ENCODE results near the gene GVQW3.

Gene GVQW3

DNA sequence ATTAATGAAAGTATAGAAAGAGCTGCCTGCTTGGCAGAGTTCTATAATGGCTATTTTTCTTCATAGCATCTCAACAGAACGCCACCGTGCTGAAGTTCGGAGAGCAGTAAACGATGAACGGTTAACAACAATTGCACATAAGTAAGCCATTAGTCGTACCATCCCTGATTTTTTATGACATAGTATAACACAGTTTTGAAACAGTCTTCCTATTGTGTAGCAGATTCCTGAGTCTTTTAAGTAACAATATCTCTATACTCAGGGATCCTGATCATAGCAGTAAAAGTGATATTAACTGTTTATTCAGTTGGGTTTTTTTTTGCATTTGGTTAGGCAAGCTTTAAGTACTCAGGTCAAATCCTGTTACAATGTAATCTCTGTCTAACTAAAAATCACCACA, 72.1 kb downstream of the GVQW3 start:
- H3K4me3 ChIP-seq (ENCODE audit: low read depth, low read length): no peak overlapping the region
- H3K27me3 ChIP-seq: no peaks in the 10 kb centered on the region
- H3K36me3 ChIP-seq: peaks cover 12% of the 10 kb centered on the region
- DNase-seq: no peak
- no peaks in the 10 kb centered on the region for H3K9me3 ChIP-seq
- H3K4me1 ChIP-seq: no peaks in the 10 kb centered on the region
- TF ChIP-seq, protein P1, sequence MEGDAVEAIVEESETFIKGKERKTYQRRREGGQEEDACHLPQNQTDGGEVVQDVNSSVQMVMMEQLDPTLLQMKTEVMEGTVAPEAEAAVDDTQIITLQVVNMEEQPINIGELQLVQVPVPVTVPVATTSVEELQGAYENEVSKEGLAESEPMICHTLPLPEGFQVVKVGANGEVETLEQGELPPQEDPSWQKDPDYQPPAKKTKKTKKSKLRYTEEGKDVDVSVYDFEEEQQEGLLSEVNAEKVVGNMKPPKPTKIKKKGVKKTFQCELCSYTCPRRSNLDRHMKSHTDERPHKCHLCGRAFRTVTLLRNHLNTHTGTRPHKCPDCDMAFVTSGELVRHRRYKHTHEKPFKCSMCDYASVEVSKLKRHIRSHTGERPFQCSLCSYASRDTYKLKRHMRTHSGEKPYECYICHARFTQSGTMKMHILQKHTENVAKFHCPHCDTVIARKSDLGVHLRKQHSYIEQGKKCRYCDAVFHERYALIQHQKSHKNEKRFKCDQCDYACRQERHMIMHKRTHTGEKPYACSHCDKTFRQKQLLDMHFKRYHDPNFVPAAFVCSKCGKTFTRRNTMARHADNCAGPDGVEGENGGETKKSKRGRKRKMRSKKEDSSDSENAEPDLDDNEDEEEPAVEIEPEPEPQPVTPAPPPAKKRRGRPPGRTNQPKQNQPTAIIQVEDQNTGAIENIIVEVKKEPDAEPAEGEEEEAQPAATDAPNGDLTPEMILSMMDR (IDR thresholded peaks at IDR 0.05; ENCODE audit: low read depth, low read length): no peak

DNA sequence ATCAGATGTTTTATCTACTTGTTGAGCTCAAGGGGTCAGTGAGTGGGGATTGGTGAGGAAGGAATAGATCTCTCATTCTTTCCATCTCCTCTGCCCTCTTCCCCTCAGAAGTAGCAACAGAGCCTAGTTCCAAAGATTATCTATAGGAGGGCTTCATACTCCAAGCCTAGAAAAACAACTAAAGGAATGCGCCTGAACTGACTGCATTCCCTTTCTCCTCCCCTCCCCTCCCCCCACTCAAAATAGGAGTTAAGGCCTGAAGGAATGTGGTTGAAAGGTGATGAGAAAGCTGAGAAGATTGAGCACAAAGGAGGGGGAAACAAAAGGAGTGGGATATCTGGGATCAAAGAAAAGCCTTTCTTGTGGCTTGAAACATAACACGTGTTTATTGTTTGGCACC, 74.2 kb downstream of the GVQW3 start:
- Histone ChIP-seq H3K27me3 (no peaks in the 10 kb centered on the region), H3K4me1 (no peaks in the 10 kb centered on the region), H3K36me3 (peaks cover 7% of the 10 kb centered on the region), H3K4me3 (ENCODE audit: low read depth, low read length) (no peak overlapping the region), H3K9me3 (no peaks in the 10 kb centered on the region)
- TF ChIP-seq, protein P1 (IDR thresholded peaks at IDR 0.05; ENCODE audit: low read depth, low read length): no peak
- DNase-seq: no peak

DNA sequence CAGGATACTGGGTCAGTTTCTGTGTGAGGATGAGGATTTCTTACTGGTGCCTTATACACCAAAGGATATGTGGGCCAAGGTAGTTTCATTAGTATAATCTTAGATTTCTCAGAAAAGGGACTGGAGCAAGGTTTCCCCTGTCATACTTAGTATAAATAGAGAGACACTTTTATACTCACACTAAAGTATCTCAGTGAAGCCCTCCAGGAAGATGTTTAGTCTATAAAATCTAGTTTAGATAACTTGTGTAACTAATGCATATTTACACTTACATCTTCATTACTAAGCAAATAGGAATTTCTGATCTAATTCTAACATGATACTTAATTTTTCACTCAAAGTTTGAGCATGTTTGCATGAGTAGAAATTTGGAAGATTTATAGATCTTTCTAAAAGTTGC, 74.8 kb downstream of the GVQW3 start:
- H3K4me3 ChIP-seq (ENCODE audit: low read depth, low read length): no peak overlapping the region
- H3K4me1 ChIP-seq: no peaks in the 10 kb centered on the region

DNA sequence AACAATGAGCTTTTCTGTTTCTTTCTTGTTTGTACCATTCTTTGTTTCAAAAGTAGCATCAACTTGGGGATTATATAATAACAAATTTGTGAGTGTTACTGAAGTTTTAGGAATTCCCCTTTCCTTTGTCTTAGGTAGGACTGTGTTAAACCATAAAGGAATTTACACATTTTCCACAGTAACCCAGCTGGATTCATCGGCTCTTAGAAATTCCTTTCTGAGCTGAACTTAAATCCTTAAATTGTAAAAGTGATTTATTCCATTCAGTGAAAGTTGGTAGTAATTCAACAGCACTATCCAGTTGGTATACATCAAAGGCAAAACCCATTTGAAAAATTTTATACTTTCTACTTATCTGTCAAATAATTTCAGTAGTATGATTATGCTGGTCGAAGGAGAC, 75.4 kb downstream of the GVQW3 start:
- Histone ChIP-seq H3K36me3 (peaks cover 5% of the 10 kb centered on the region), H3K4me1 (no peaks in the 10 kb centered on the region), H3K4me3 (ENCODE audit: low read depth, low read length) (no peak overlapping the region), H3K27me3 (no peaks in the 10 kb centered on the region), H3K9me3 (no peaks in the 10 kb centered on the region)
- TF ChIP-seq, protein P1 (IDR thresholded peaks at IDR 0.05; ENCODE audit: low read depth, low read length): no peak
- DNase-seq: no peak

More for the DNA sequence above, 74.8 kb downstream of the GVQW3 start:
- Histone ChIP-seq H3K36me3 (peaks cover 5% of the 10 kb centered on the region), H3K27me3 (no peaks in the 10 kb centered on the region), H3K9me3 (no peaks in the 10 kb centered on the region)
- DNase-seq: no peak
- TF ChIP-seq, protein P1 (IDR thresholded peaks at IDR 0.05; ENCODE audit: low read depth, low read length): no peak

All from BE2C (cell line).